Neural cell (in vitro differentiated cells): Measurements from ENCODE around the gene FUT9. TPM values are rescaled to one million over a fixed set of nuclear protein-coding genes. Genes with fewer than 3 reads are reported as not detected.

Experiments
- H2AFZ ChIP-seq: fragments of 200-600, 300-800 bp; sonication (generic), shearing (Covaris generic); 2 replicates; pipeline ENCODE4 v1.6.0; 2014; ENCODE audit warnings: low read depth, mild to moderate bottlenecking, antibody characterized with exemption, low read length, moderate library complexity
- H3F3A ChIP-seq: fragments of 200-600 bp; shearing (Covaris generic); 2 replicates; pipeline ENCODE4 v1.6.1; 2016; ENCODE audit warnings: mild to moderate bottlenecking, moderate library complexity, mixed read lengths, antibody characterized with exemption, low read length; ENCODE audit not compliant: insufficient read depth, poor library complexity, severe bottlenecking
- H3K27ac ChIP-seq: fragments of 200-600, 300-800 bp; sonication (generic), shearing (Covaris generic); 2 replicates; pipeline ENCODE4 v1.5.1; 2014; ENCODE audit warnings: mild to moderate bottlenecking, low read length, moderate library complexity
- H3K27me3 ChIP-seq: fragments of 300-800, 200-600 bp; sonication (generic), shearing (Covaris generic); 2 replicates; pipeline ENCODE4 v1.6.0; 2014; ENCODE audit warnings: mild to moderate bottlenecking, low read depth, low read length, moderate library complexity; ENCODE audit not compliant: insufficient read depth
- H3K36me3 ChIP-seq: fragments of 300-800, 200-600 bp; sonication (generic), shearing (Covaris generic); 2 replicates; pipeline ENCODE4 v1.5.1; 2014; ENCODE audit warnings: mild to moderate bottlenecking, antibody characterized with exemption, low read length, moderate library complexity; ENCODE audit not compliant: insufficient read depth
- H3K4me2 ChIP-seq: fragments of 300-800, 200-600 bp; sonication (generic), shearing (Covaris generic); 2 replicates; pipeline ENCODE4 v1.6.0; 2014; ENCODE audit warnings: mild to moderate bottlenecking, low read length
- H3K4me3 ChIP-seq: fragments of 300-800, 200-600 bp; sonication (generic), shearing (Covaris generic); 2 replicates; pipeline ENCODE4 v1.5.1; 2014; ENCODE audit warnings: mild to moderate bottlenecking, low read length, moderate library complexity
- H3K79me2 ChIP-seq: fragments of 200-600 bp; shearing (Covaris generic); replicated peaks from 2 replicates; pipeline ENCODE4 v1.6.0; 2014; ENCODE audit warnings: mild to moderate bottlenecking, low read length, moderate library complexity; ENCODE audit not compliant: insufficient read depth
- H3K9ac ChIP-seq: fragments of 300-800, 200-600 bp; sonication (generic), shearing (Covaris generic); 2 replicates; pipeline ENCODE4 v1.6.1; 2016; ENCODE audit warnings: mild to moderate bottlenecking, low read length, mixed read lengths
- H3K9me2 ChIP-seq: fragments of 200-600 bp; shearing (Covaris generic); 2 replicates; pipeline ENCODE4 v1.6.1; 2016; ENCODE audit warnings: mild to moderate bottlenecking, low read length, mixed read lengths; ENCODE audit not compliant: insufficient read depth
- H3K9me3 ChIP-seq: fragments of 200-600, 300-800 bp; sonication (generic), shearing (Covaris generic); 2 replicates; pipeline ENCODE4 v1.6.1; 2016; ENCODE audit warnings: mild to moderate bottlenecking, mixed run types, low read length, moderate library complexity, mixed read lengths
- H4K20me1 ChIP-seq: fragments of 200-600 bp; shearing (Covaris generic); 2 replicates; pipeline ENCODE4 v1.6.1; 2016; ENCODE audit warnings: mild to moderate bottlenecking, mixed run types; ENCODE audit not compliant: insufficient read depth
- CTCF ChIP-seq: fragments of 450-650 bp; IDR thresholded peaks from 2 replicates; pipeline ENCODE4 v1.5.1; 2014; ENCODE audit warnings: antibody characterized with exemption, mild to moderate bottlenecking, moderate library complexity; ENCODE audit not compliant: poor library complexity, severe bottlenecking
- EP300 ChIP-seq: fragments of 450-650 bp; conservative IDR thresholded peaks from 2 replicates; pipeline ENCODE4 v1.6.1; 2014; ENCODE audit warnings: antibody characterized with exemption, mild to moderate bottlenecking, moderate library complexity; ENCODE audit not compliant: poor library complexity, severe bottlenecking
- EZH2 ChIP-seq: fragments of 200-600, 300-800 bp; shearing (Covaris generic), sonication (generic); IDR thresholded peaks from 2 replicates; pipeline ENCODE4 v1.6.1; 2014; ENCODE audit warnings: antibody characterized with exemption, low read length, borderline replicate concordance, mild to moderate bottlenecking; ENCODE audit not compliant: insufficient read depth, poor library complexity, severe bottlenecking
- MXI1 ChIP-seq: fragments of 450-650 bp; conservative IDR thresholded peaks from 2 replicates; pipeline ENCODE4 v1.6.1; 2014; ENCODE audit warnings: antibody characterized with exemption, mild to moderate bottlenecking; ENCODE audit not compliant: poor library complexity, severe bottlenecking
- POLR2AphosphoS5 ChIP-seq: IDR thresholded peaks from 2 replicates; pipeline ENCODE4 v1.6.1; 2012
- RAD21 ChIP-seq: fragments of 450-650 bp; conservative IDR thresholded peaks from 2 replicates; pipeline ENCODE4 v1.6.1; 2014; ENCODE audit warnings: antibody characterized with exemption, mild to moderate bottlenecking, moderate library complexity
- SMC3 ChIP-seq: fragments of 450-650 bp; conservative IDR thresholded peaks from 2 replicates; pipeline ENCODE4 v1.6.1; 2014; ENCODE audit warnings: antibody characterized with exemption, mild to moderate bottlenecking, moderate library complexity; ENCODE audit not compliant: poor library complexity
- TAF1 ChIP-seq: IDR thresholded peaks from 2 replicates; pipeline ENCODE4 v1.6.1; 2012; ENCODE audit warnings: low read depth
- polyA plus RNA-seq: library from polyadenylated mRNA; depleted of rRNA; stranded (reverse); fragments of >200 nt; gene quantifications from 2 replicates; pipeline ENCODE4 v1.2.3, GENCODE V29; 2014
- TF ChIP-seq, protein P1 (sequence below): IDR thresholded peaks from 2 replicates; pipeline ENCODE4 v1.6.1; 2012; ENCODE audit warnings: borderline replicate concordance

FUT9 gene
- polyA plus RNA-seq, 1 donor from 2014 or later: 18.5 TPM

GRCh38 chr6:96002912-96003311, 12.9 kb upstream of the FUT9 start:
- no peaks in the 10 kb centered on the region for H3F3A ChIP-seq
- no peaks in the 10 kb centered on the region for H3K9me2 ChIP-seq
- no peaks in the 10 kb centered on the region for H3K79me2 ChIP-seq
- H3K4me2 ChIP-seq: no peak overlapping the region
- H3K9me3 ChIP-seq: no peaks in the 10 kb centered on the region
- TF ChIP-seq EZH2 (no peak), CTCF (no peak), POLR2AphosphoS5 (no peak), MXI1 (no peak), SMC3 (no peak), EP300 (no peak), TAF1 (no peak)
- TF ChIP-seq, protein P1, sequence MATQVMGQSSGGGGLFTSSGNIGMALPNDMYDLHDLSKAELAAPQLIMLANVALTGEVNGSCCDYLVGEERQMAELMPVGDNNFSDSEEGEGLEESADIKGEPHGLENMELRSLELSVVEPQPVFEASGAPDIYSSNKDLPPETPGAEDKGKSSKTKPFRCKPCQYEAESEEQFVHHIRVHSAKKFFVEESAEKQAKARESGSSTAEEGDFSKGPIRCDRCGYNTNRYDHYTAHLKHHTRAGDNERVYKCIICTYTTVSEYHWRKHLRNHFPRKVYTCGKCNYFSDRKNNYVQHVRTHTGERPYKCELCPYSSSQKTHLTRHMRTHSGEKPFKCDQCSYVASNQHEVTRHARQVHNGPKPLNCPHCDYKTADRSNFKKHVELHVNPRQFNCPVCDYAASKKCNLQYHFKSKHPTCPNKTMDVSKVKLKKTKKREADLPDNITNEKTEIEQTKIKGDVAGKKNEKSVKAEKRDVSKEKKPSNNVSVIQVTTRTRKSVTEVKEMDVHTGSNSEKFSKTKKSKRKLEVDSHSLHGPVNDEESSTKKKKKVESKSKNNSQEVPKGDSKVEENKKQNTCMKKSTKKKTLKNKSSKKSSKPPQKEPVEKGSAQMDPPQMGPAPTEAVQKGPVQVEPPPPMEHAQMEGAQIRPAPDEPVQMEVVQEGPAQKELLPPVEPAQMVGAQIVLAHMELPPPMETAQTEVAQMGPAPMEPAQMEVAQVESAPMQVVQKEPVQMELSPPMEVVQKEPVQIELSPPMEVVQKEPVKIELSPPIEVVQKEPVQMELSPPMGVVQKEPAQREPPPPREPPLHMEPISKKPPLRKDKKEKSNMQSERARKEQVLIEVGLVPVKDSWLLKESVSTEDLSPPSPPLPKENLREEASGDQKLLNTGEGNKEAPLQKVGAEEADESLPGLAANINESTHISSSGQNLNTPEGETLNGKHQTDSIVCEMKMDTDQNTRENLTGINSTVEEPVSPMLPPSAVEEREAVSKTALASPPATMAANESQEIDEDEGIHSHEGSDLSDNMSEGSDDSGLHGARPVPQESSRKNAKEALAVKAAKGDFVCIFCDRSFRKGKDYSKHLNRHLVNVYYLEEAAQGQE: no peak
- no peaks in the 10 kb centered on the region for H3K36me3 ChIP-seq
- no peaks in the 10 kb centered on the region for H3K27me3 ChIP-seq
- H3K4me3 ChIP-seq: no peak overlapping the region
- H2AFZ ChIP-seq: no peak overlapping the region
- H3K27ac ChIP-seq: no peak overlapping the region
- no peaks in the 10 kb centered on the region for H4K20me1 ChIP-seq
- H3K9ac ChIP-seq: no peak overlapping the region

DNA sequence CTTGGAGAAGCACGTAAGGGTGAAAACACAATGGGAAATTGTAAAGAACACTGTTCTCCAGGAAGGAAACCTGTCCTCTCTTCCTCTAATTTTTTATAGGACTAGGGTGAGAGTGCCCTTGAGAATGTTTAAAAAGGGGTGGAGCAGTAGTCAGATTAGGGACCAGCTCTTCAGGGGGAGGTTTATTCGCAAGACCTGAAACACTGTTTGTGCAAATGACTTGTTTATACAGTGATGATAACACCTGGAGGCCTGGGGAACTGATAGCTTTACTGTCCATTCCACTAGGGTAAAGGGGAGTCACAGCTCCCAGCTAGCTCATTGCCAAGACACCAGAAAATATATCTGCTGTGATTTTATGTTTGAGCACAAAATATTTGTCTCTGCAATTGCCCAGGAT, 8.1 kb upstream of the FUT9 start:
- Histone ChIP-seq H3K27ac (no peak overlapping the region), H3K4me2 (no peak overlapping the region), H2AFZ (no peak overlapping the region), H3K9me3 (no peaks in the 10 kb centered on the region), H3K36me3 (no peaks in the 10 kb centered on the region), H3K27me3 (no peaks in the 10 kb centered on the region), H3K4me3 (no peak overlapping the region), H3K9ac (no peak overlapping the region), H3K9me2 (no peaks in the 10 kb centered on the region), H3K79me2 (no peaks in the 10 kb centered on the region), H4K20me1 (no peaks in the 10 kb centered on the region), H3F3A (no peaks in the 10 kb centered on the region)
- no peak for TF ChIP-seq CTCF
- TF ChIP-seq, protein P1: no peak
- no peak for TF ChIP-seq RAD21
- no peak for TF ChIP-seq POLR2AphosphoS5
- TF ChIP-seq EZH2: no peak
- TF ChIP-seq TAF1: no peak
- TF ChIP-seq SMC3: no peak
- no peak for TF ChIP-seq EP300
- no peak for TF ChIP-seq MXI1
